Immature natural killer cell (primary cell): Measurements from ENCODE around the gene TUBGCP4. TPM values are rescaled to one million over a fixed set of nuclear protein-coding genes. Genes with fewer than 3 reads are reported as not detected.
"Not testable (repeated sequence)": the region's sequence is repeated elsewhere in the genome, so short reads cannot be mapped to it uniquely, and the experiment has no call there.

ENCODE experiments used
- DNase-seq, 3 donors: peaks; one replicate each; pipeline ENCODE4 v3.0.0; 2022; ENCODE audit warnings: mixed read lengths in 1 of 3
- H3K27ac Mint-ChIP-seq, 6 donors: one replicate each; pipeline ENCODE4 v1.8.0; 2020; ENCODE audit warnings: mixed read lengths in 6 of 6, mild to moderate bottlenecking in 5 of 6, inconsistent platforms in 4 of 6, moderate library complexity in 3 of 6
- H3K27me3 Mint-ChIP-seq, 3 donors: one replicate each; pipeline ENCODE4 v1.8.0; 2020 to 2021; ENCODE audit warnings: low read depth in 3 of 3, mild to moderate bottlenecking in 3 of 3, mixed read lengths in 3 of 3, moderate library complexity in 3 of 3, inconsistent platforms in 1 of 3
- H3K36me3 Mint-ChIP-seq, 3 donors: one replicate each; pipeline ENCODE4 v1.8.0; 2020; ENCODE audit warnings: mixed read lengths in 3 of 3, inconsistent platforms in 2 of 3, mild to moderate bottlenecking in 2 of 3
- H3K4me1 Mint-ChIP-seq, 2 donors: one replicate each; pipeline ENCODE4 v1.8.0; 2020; ENCODE audit warnings: inconsistent platforms in 2 of 2, mild to moderate bottlenecking in 2 of 2, mixed read lengths in 2 of 2, moderate library complexity in 1 of 2
- H3K4me3 Mint-ChIP-seq, 5 donors: one replicate each; pipeline ENCODE4 v1.8.0; 2020; ENCODE audit warnings: mild to moderate bottlenecking in 5 of 5, mixed read lengths in 5 of 5, inconsistent platforms in 3 of 5, moderate library complexity in 3 of 5
- H3K9me3 Mint-ChIP-seq, 6 donors: one replicate each; pipeline ENCODE4 v1.8.0; 2020; ENCODE audit warnings: mild to moderate bottlenecking in 6 of 6, mixed read lengths in 6 of 6, inconsistent platforms in 4 of 6, moderate library complexity in 3 of 6
- polyA plus RNA-seq, 3 donors: library from polyadenylated mRNA; unstranded; fragments of 300-500 nt; fragmentation: Illumina TruSeq; gene quantifications; one replicate each; pipeline ENCODE4 v1.2.3, GENCODE V29; 2021

TUBGCP4 gene
- polyA plus RNA-seq, 3 donors from 2014 or later, result 11.1 to 18.1 (median 11.7) TPM

- Mint-ChIP-seq H3K36me3 (peaks cover 39 to 40% (median 39%) of the 10 kb centered on the region in 3 donors), H3K27me3 (peaks cover 0 to 11% (median 7%) of the 10 kb centered on the region in 3 donors), H3K9me3 (peaks cover 8 to 26% (median 15%) of the 10 kb centered on the region in 6 donors), H3K4me3 (peak overlapping the region; percentile 92 to 94 (median 92)), H3K4me1 (peaks cover 47 to 63% of the 10 kb centered on the region in 2 donors), H3K27ac (peak overlapping the region; percentile 75 to 92 (median 86))
- peak in 1 of 3 donors; percentile 3 for DNase-seq
Observed at GRCh38 chr15:43370310-43370974, 459 bp upstream of the TUBGCP4 start.

GRCh38 chr15:43376017-43376705 is 5.3 kb downstream of the TUBGCP4 start:
- DNase-seq, result peak; percentile 3 to 22 (median 16)
- Mint-ChIP-seq H3K27ac (no peak overlapping the region), H3K4me3 (no peak overlapping the region)

GRCh38 chr15:43378601-43379000 is 7.7 kb downstream of the TUBGCP4 start:
- Mint-ChIP-seq H3K27me3 (no peaks in the 10 kb centered on the region), H3K36me3 (peaks cover 9 to 29% (median 21%) of the 10 kb centered on the region in 3 donors), H3K4me1 (peaks cover 1 to 6% of the 10 kb centered on the region in 2 donors), H3K9me3 (no peaks in the 10 kb centered on the region), H3K27ac (no peak overlapping the region), H3K4me3 (no peak overlapping the region)
- DNase-seq, result no peak

More at GRCh38 chr15:43376017-43376705, 5.3 kb downstream of the TUBGCP4 start:
- H3K4me1 Mint-ChIP-seq, result peaks cover 18 to 24% of the 10 kb centered on the region in 2 donors
- H3K27me3 Mint-ChIP-seq, result peaks cover 0 to 5% (median under 1%) of the 10 kb centered on the region in 3 donors
- peaks cover 8 to 19% (median 17%) of the 10 kb centered on the region in 3 donors for H3K36me3 Mint-ChIP-seq
- no peaks in the 10 kb centered on the region for H3K9me3 Mint-ChIP-seq

GRCh38 chr15:43382310-43382709 is 11.4 kb downstream of the TUBGCP4 start:
- no peak overlapping the region for H3K4me3 Mint-ChIP-seq
- H3K27ac Mint-ChIP-seq, result no peak overlapping the region
- H3K36me3 Mint-ChIP-seq, result peaks cover 38 to 60% (median 48%) of the 10 kb centered on the region in 3 donors

GRCh38 chr15:43383070-43383469 is 12.2 kb downstream of the TUBGCP4 start:
- peaks cover 0 to 1% (median 0%) of the 10 kb centered on the region in 3 donors for H3K27me3 Mint-ChIP-seq
- no peaks in the 10 kb centered on the region for H3K4me1 Mint-ChIP-seq
- H3K27ac Mint-ChIP-seq, result peak overlapping the region in 1 of 6 donors; percentile 38
- peaks cover 36 to 54% (median 41%) of the 10 kb centered on the region in 3 donors for H3K36me3 Mint-ChIP-seq
- no peak for DNase-seq
- no peak overlapping the region for H3K4me3 Mint-ChIP-seq
- H3K9me3 Mint-ChIP-seq, result no peaks in the 10 kb centered on the region

More at GRCh38 chr15:43382310-43382709, 11.4 kb downstream of the TUBGCP4 start:
- no peak for DNase-seq
- Mint-ChIP-seq H3K9me3 (no peaks in the 10 kb centered on the region), H3K4me1 (no peaks in the 10 kb centered on the region), H3K27me3 (peaks cover 0 to 1% (median 0%) of the 10 kb centered on the region in 3 donors)

GRCh38 chr15:43390723-43391122 is 19.8 kb downstream of the TUBGCP4 start:
- H3K27me3 Mint-ChIP-seq, result no peaks in the 10 kb centered on the region
- no peaks in the 10 kb centered on the region for H3K9me3 Mint-ChIP-seq
- H3K4me3 Mint-ChIP-seq, result no peak overlapping the region
- peaks cover 0 to 2% of the 10 kb centered on the region in 2 donors for H3K4me1 Mint-ChIP-seq
- no peak for DNase-seq
- H3K36me3 Mint-ChIP-seq, result peaks cover 21 to 53% (median 28%) of the 10 kb centered on the region in 3 donors
- no peak overlapping the region for H3K27ac Mint-ChIP-seq

- not testable (repeated sequence) for DNase-seq, H3K27me3 Mint-ChIP-seq, H3K4me1 Mint-ChIP-seq, H3K9me3 Mint-ChIP-seq, H3K27ac Mint-ChIP-seq, H3K4me3 Mint-ChIP-seq
- H3K36me3 Mint-ChIP-seq, result peaks cover 31 to 62% (median 32%) of the 10 kb centered on the region in 3 donors
Observed at GRCh38 chr15:43393592-43393991, 22.7 kb downstream of the TUBGCP4 start.

- no peaks in the 10 kb centered on the region for H3K4me1 Mint-ChIP-seq
- H3K27me3 Mint-ChIP-seq, result no peaks in the 10 kb centered on the region
- no peak for DNase-seq
- H3K4me3 Mint-ChIP-seq, result no peak overlapping the region
- no peaks in the 10 kb centered on the region for H3K9me3 Mint-ChIP-seq
- H3K36me3 Mint-ChIP-seq, result peaks cover 10 to 55% (median 46%) of the 10 kb centered on the region in 3 donors
- H3K27ac Mint-ChIP-seq, result peak overlapping the region in 3 of 6 donors; percentile 10 to 77 (median 34)
Observed at GRCh38 chr15:43402255-43402654, 31.4 kb downstream of the TUBGCP4 start.

- no peak for DNase-seq
- Mint-ChIP-seq H3K27ac (no peak overlapping the region), H3K36me3 (peaks cover 11 to 54% (median 40%) of the 10 kb centered on the region in 3 donors), H3K4me3 (no peak overlapping the region), H3K4me1 (no peaks in the 10 kb centered on the region), H3K9me3 (no peaks in the 10 kb centered on the region), H3K27me3 (no peaks in the 10 kb centered on the region)
Observed at GRCh38 chr15:43403616-43404015, 32.7 kb downstream of the TUBGCP4 start.

- Mint-ChIP-seq H3K4me3 (no peak overlapping the region), H3K27me3 (no peaks in the 10 kb centered on the region), H3K36me3 (peaks cover 11 to 56% (median 38%) of the 10 kb centered on the region in 3 donors), H3K27ac (peak overlapping the region in 1 of 6 donors; percentile 31), H3K4me1 (no peaks in the 10 kb centered on the region), H3K9me3 (no peaks in the 10 kb centered on the region)
- no peak for DNase-seq
Observed at GRCh38 chr15:43404130-43404529, 33.2 kb downstream of the TUBGCP4 start.

- no peak overlapping the region for H3K27ac Mint-ChIP-seq
- H3K27me3 Mint-ChIP-seq, result peaks cover 0 to 2% (median 0%) of the 10 kb centered on the region in 3 donors
- H3K4me1 Mint-ChIP-seq, result no peaks in the 10 kb centered on the region
- no peak for DNase-seq
- peaks cover 11 to 49% (median 32%) of the 10 kb centered on the region in 3 donors for H3K36me3 Mint-ChIP-seq
- no peaks in the 10 kb centered on the region for H3K9me3 Mint-ChIP-seq
- H3K4me3 Mint-ChIP-seq, result no peak overlapping the region
Observed at GRCh38 chr15:43406189-43406588, 35.3 kb downstream of the TUBGCP4 start.

GRCh38 chr15:43406808-43407207 is 35.9 kb downstream of the TUBGCP4 start:
- H3K4me3 Mint-ChIP-seq, result no peak overlapping the region
- no peak for DNase-seq
- H3K9me3 Mint-ChIP-seq, result no peaks in the 10 kb centered on the region
- H3K4me1 Mint-ChIP-seq, result no peaks in the 10 kb centered on the region
- H3K27ac Mint-ChIP-seq, result no peak overlapping the region
- peaks cover 6 to 44% (median 27%) of the 10 kb centered on the region in 3 donors for H3K36me3 Mint-ChIP-seq
- H3K27me3 Mint-ChIP-seq, result peaks cover 0 to 2% (median 0%) of the 10 kb centered on the region in 3 donors

GRCh38 chr15:43408789-43409188 is 37.9 kb downstream of the TUBGCP4 start:
- Mint-ChIP-seq H3K27ac (peak overlapping the region in 2 of 6 donors; percentile 7 to 53), H3K9me3 (no peaks in the 10 kb centered on the region), H3K27me3 (peaks cover 0 to 2% (median 0%) of the 10 kb centered on the region in 3 donors), H3K4me3 (no peak overlapping the region), H3K4me1 (no peaks in the 10 kb centered on the region), H3K36me3 (peaks cover 11 to 43% (median 17%) of the 10 kb centered on the region in 3 donors)
- DNase-seq, result no peak
